NCI-H69 (cell line): ENCODE data around the gene MDGA2.
"Not testable (repeated sequence)": the region's sequence is repeated elsewhere in the genome, so short reads cannot be mapped to it uniquely, and the experiment has no call there.

Experiments
- DNase-seq: peaks from one replicate; lab custom pipeline; 2025; lab: John Stamatoyannopoulos, UW

MDGA2 gene

GRCh38 chr14:47226877-47227520 is 448.4 kb downstream of the MDGA2 start:
- DNase-seq: no peak

GRCh38 chr14:47223656-47224055 is 451.7 kb downstream of the MDGA2 start:
- DNase-seq: no peak

DNA sequence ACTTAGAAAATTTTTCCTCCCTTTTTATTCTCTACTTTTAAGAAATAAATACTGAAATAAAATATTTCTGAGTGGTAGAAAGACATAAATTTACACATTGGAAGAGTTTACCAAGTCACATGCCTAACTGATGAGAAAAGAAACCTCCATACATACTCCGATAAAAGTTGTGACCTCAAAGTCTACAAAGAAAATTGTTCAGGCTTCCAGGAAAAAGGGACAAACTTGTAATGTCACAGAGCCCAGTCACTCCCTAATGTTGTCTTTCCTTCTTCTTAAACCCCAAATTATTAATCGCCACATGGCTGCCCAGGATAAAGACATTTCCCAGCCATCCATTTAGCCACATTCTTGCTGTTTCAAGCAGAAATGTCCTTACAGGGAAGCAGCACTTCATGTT is 455.3 kb downstream of the MDGA2 start:
- no peak for DNase-seq

DNA sequence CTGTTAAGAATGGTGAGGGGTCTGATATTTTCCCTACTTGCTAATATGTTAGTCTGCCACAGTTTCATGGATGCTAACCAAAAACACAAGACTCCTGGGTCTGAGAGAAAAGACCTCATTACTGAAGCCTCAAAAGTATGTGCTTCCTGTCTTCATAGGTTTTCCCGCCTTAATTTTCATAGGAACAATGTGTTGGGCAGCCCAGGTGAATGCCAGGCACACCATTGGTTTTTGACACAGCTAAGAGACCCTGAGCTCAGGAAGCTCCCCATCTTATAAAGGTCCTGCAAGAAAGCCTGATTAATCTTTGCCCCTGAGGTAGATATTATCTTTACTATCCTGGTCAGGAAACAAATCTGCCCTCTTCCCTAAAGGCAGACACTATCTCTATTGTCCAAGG is 464.1 kb downstream of the MDGA2 start:
- no peak for DNase-seq

DNA sequence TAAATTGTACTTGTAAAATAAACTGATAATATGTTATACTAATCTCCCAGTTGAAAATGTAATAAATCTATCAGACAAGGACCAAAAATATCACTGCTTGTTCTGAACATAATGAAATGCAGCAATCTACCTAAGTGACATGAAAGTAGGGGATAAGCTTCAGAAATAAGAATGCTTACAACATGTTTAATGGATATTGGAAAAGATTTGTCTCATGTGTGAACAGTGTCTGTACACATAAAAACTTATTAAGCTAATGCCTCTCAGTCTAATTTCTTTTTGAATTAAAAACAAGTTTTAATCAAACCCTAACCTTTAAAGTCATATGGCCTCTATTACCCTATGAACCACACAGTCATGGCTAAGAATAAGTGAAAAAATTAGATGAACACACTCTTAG is 465.3 kb downstream of the MDGA2 start:
- no peak for DNase-seq

GRCh38 chr14:47208434-47208833 is 467.0 kb downstream of the MDGA2 start:
- DNase-seq: peak; percentile 17

DNA sequence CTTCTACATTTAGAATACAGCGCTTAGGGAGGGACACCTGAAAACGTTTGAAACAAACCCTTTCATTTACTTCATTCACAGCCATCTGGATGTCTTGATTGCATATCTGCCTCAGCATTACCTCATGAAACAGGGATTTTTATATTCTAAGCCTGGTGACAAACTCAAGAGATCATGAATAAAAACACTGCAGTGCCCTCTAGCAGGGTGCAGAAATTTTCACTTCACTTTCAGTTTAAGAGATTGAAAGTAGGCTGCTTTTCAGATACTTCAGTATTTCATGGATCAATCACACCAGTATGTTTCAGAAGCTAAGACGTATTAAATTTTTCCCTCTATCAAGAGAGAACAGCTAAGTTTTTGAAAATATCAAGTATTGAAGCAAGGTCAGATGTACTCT is 467.8 kb downstream of the MDGA2 start:
- no peak for DNase-seq

DNA sequence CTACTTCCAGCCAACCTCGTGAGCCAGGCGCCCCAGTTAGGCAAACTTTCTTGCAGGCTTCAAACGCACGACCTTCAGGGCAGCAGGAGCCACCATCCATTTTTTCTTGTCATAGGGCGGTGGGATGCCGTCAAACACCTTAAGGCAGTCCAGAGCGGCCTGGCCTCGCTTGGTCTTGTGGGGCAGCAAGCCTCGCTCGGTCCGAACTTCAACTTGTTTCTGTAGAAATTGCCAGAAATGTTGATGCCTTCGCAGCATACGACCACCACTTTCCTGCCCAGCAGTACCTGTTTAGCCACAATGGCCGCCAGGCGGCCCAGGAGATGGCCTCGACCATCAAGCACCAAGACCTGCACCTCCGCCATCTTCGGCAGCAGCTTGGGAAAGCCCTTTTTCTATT is 474.7 kb downstream of the MDGA2 start:
- no peak for DNase-seq

GRCh38 chr14:47195582-47195981 is 479.8 kb downstream of the MDGA2 start:
- no peak for DNase-seq

GRCh38 chr14:47194055-47194454 is 481.4 kb downstream of the MDGA2 start:
- no peak for DNase-seq

GRCh38 chr14:47192203-47192602 is 483.2 kb downstream of the MDGA2 start:
- DNase-seq: not testable (repeated sequence)

DNA sequence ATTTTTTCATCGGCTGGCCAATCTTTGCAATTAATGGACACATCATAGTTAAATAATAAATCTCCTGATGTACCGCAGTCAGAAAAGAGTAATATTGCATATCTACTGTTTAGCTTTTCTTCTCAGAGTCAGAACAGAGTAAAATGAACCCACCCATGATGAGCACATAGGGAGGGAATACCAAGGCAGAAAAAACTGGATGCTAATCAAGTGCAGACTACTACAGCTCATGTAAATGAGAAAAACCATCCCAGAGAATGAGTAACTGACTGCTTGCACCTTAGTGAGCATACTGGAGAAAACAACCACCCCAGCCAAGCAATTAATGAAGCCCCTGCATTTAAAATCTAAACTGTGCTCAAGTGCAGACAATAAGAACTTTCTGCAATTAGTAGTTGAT is 483.7 kb downstream of the MDGA2 start:
- DNase-seq: no peak

DNA sequence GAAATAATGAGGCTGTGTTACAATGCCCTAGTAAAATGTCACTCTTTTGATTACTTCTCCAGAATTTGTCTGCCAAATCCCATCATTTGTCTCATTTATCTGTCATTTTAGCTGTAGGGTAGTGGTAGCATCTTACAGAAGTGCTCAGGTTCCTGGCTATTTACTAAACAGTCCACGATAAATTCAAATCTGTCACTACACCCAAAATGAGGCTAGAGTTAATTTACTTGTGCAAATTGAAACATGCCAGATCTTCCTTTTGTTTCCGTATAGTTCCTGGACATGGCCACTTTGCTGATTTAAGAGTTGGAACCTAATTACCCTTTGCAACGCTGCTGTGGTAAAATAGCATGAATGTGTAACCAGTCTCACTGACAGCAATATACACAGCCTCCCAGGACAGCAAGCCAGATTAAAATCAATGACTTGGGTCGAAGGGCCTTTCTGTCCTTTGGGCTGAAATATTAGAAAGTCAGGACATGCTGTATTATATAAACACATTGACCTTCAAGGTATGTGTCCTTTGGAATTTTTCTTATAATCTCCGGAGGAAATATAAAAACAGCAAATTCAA is 485.4 kb downstream of the MDGA2 start:
- peak; percentile 16 for DNase-seq

- DNase-seq: peak; percentile 42
These were observed 488.9 kb downstream of the MDGA2 start for GRCh38 chr14:47186486-47186885.

DNA sequence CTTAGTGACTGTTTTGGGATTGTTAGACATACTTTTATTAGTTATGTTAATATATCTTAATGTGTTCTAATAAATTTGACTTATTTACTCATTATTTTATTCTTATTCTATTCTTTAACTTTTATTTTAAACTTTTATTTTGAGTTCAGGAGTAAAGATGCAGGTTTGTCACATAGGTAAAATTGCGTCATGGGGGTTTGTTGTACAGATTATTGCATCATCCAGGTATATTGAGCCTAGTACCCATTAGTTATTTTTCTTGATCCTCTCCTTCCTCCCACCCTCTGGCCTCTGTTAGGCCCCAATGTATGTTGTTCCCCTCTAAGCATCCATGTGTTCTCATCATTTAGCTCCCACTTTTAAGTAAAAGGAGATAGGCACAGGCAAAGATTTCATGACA is 495.5 kb downstream of the MDGA2 start:
- DNase-seq: no peak

DNA sequence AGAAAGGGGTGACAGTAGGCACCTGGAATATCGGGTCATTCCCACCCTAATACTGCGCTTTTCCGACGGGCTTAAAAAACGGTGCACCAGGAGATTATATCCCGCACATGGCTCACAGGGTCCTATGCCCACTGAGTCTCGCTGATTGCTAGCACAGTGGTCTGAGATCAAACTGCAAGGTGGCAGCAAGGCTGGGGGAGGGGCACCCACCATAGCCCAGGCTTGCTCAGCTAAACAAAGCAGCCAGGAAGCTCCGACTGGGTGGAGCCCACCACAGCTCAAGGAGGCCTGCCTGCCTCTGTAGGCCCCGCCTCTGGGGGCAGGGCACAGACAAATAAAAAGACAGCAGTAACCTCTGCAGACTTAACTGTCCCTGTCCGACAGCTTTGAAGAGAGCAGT is 503.5 kb downstream of the MDGA2 start:
- DNase-seq: not testable (repeated sequence)

DNA sequence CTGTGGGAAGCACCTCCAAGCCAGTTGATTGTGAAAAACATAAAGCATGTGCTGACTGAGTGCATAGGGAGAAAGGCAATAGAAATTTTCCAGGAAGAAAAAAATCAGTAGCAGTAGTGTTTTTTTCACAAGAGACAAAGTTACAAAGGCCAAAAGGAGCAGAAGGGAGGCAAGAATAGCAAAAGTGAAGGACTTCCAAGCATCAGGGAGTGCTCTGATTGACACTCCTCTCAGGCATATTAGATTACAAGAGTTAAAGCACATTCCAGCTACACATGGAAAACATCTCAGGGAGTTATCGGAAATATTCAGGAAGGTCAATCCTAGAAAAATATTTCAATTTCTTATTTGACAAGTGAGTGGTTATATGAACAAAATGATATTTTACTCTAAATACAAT is 508.0 kb downstream of the MDGA2 start:
- DNase-seq: no peak

DNA sequence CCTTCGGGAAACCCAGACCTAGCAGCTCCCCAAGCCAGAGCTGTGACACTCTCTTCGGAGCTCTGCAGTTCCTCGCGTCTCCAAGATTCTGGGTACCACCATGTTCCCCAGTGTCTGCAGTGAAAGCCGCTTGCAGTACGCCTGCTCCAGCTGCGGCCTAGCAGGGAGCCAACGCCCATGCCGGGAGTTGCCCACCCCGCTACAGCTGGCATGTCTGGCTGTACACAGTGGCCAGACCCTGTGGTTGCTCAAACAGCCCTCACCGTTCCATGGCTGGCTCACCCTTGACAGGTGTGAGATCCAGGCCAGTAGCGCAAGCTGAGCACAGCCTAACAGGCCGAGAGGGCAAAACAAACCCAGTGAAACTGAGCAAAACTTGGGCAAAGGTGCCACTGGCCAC is 520.0 kb downstream of the MDGA2 start:
- no peak for DNase-seq

DNA sequence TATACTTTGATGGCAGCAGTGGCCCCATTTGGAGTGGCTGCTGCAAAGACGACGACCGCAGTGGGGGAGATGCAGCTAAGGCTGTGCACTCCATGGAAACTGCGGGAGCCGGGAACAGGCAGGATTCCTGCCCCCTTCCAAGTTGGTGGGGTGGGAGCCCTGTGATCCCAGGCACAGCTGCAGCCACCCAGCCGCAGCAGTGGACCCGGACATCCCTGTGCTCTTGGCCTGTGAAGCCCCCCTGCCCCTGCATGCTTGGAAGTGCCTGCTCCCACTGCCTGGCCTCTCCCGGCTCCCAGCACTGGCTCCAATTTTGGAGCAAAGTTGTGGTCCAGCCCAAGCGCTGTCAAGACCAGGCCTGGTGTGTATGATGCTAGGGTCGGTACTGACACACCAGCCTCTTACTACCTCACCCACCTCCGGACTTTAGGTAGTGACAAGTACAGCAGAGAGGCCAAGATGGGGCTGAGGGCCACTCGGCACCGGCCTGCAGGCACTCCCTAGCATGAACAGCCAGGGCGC is 521.1 kb downstream of the MDGA2 start:
- DNase-seq: no peak

DNA sequence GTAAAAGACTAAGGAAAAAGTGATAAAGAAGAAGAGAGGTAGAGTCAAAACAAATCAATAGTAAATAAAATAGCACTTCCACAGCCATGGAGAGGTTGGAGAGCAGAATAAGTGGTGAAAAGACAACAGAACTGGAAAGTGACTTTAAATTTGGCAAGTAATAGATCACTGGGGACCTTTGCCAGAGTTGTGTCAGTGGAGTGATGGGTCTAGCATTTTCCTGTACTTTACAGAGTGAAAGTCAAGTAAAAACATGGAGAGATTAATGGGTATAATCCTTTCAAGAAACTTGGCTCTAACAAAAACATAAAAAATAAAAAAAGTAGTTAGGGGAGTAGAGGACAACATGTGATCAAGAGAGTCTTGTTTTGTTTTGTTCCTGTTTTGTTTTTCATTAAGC is 521.7 kb downstream of the MDGA2 start:
- no peak for DNase-seq

DNA sequence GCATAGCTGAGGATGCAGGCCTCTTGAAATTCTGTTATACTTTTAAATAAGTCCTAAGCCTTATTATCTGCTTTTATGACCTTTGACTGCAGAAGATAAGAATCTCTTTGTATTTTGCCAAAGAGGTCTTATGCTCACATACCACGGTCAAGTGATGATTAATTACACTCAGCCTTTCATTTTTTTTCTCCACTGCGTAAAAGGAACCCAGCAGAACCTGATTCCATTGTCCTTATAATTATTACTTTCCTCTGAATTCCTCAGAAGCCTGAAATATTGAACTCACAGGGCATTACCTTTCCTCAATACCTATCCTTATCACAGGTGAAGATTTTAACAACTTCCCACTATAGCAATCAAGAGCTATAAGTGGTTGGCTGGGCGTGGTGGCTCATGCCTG is 525.1 kb downstream of the MDGA2 start:
- DNase-seq: no peak

GRCh38 chr14:47149326-47149725 is 526.1 kb downstream of the MDGA2 start:
- DNase-seq: no peak

DNA sequence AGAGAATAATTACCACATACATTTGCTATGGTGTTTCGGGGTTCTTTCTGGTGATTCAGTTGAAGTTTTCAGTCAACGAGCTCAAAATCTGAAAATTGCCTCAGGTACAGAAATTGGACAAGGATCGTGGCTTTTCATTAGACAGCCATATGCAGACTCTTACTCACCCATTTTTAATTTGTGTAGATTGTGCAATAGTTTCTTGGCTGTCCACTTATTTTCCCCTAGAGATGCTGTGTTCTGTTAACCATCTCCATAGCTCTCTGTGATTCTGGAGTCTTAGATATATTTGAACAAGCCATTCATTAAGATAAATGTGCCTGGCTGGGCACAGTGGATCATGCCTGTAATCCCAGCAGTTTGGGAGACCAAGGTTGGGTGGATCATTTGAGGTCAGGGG is 526.7 kb downstream of the MDGA2 start:
- no peak for DNase-seq

DNA sequence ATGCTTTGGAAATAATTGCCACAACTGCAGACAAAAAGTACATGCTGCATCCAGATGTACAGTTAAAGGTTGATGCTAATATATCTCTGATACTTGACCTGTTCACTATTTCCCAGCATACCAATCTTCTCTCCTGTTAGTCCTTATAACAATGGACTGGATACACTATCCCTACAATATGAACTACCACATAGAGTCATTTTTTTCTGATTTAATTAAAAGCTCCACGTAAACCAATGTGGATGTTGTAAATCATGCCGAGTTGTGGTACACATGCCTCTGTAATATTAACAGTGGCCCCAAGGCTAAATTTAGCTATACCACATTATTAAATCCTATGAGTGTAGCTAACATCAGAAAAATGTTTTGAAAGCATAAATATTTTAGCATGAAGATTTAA is 554.8 kb downstream of the MDGA2 start:
- no peak for DNase-seq
